ENCODE data around the gene EWSR1.
A peak's percentile ranks its signal among the peaks of the same experiment; 100 is the strongest.
"Not testable (repeated sequence)": the region's sequence is repeated elsewhere in the genome, so short reads cannot be mapped to it uniquely, and the experiment has no call there.

The EWSR1 gene

GRCh38 chr22:29339381-29340235, 71.5 kb downstream of the EWSR1 start:
- no peak for DNase-seq

- DNase-seq: no peak
Measured at GRCh38 chr22:29340566-29340965, 72.5 kb downstream of the EWSR1 start.

- no peak for DNase-seq
Measured at GRCh38 chr22:29341056-29341848, 73.2 kb downstream of the EWSR1 start.

- no peak for DNase-seq
Measured at GRCh38 chr22:29341849-29342127, 73.7 kb downstream of the EWSR1 start.

- DNase-seq: no peak
Measured at GRCh38 chr22:29342177-29342576, 74.1 kb downstream of the EWSR1 start.

GRCh38 chr22:29342577-29343312, 74.7 kb downstream of the EWSR1 start:
- DNase-seq: no peak

- DNase-seq: peak; percentile 17
Measured at GRCh38 chr22:29343313-29343805, 75.3 kb downstream of the EWSR1 start.

- peak; percentile 89 for DNase-seq
Measured at GRCh38 chr22:29344137-29344536, 76.1 kb downstream of the EWSR1 start.

- DNase-seq: not testable (repeated sequence)
Measured at GRCh38 chr22:29344889-29345288, 76.8 kb downstream of the EWSR1 start.

GRCh38 chr22:29345932-29346331, 77.9 kb downstream of the EWSR1 start:
- DNase-seq: no peak

- DNase-seq: no peak
Measured at GRCh38 chr22:29346659-29347058, 78.6 kb downstream of the EWSR1 start.

GRCh38 chr22:29348041-29348440, 80.0 kb downstream of the EWSR1 start:
- no peak for DNase-seq

GRCh38 chr22:29348956-29349355, 80.9 kb downstream of the EWSR1 start:
- DNase-seq: no peak
